Neural cell (in vitro differentiated cells): Measurements from ENCODE around the gene COL25A1. TPM values are rescaled to one million over a fixed set of nuclear protein-coding genes. Genes with fewer than 3 reads are reported as not detected.

Experiments
- H2AFZ ChIP-seq: fragments of 200-600, 300-800 bp; sonication (generic), shearing (Covaris generic); 2 replicates; pipeline ENCODE4 v1.6.0; 2014; ENCODE audit warnings: low read depth, mild to moderate bottlenecking, antibody characterized with exemption, low read length, moderate library complexity
- H3F3A ChIP-seq: fragments of 200-600 bp; shearing (Covaris generic); 2 replicates; pipeline ENCODE4 v1.6.1; 2016; ENCODE audit warnings: mild to moderate bottlenecking, moderate library complexity, mixed read lengths, antibody characterized with exemption, low read length; ENCODE audit not compliant: insufficient read depth, poor library complexity, severe bottlenecking
- H3K27ac ChIP-seq: fragments of 200-600, 300-800 bp; sonication (generic), shearing (Covaris generic); 2 replicates; pipeline ENCODE4 v1.5.1; 2014; ENCODE audit warnings: mild to moderate bottlenecking, low read length, moderate library complexity
- H3K27me3 ChIP-seq: fragments of 300-800, 200-600 bp; sonication (generic), shearing (Covaris generic); 2 replicates; pipeline ENCODE4 v1.6.0; 2014; ENCODE audit warnings: mild to moderate bottlenecking, low read depth, low read length, moderate library complexity; ENCODE audit not compliant: insufficient read depth
- H3K36me3 ChIP-seq: fragments of 300-800, 200-600 bp; sonication (generic), shearing (Covaris generic); 2 replicates; pipeline ENCODE4 v1.5.1; 2014; ENCODE audit warnings: mild to moderate bottlenecking, antibody characterized with exemption, low read length, moderate library complexity; ENCODE audit not compliant: insufficient read depth
- H3K4me2 ChIP-seq: fragments of 300-800, 200-600 bp; sonication (generic), shearing (Covaris generic); 2 replicates; pipeline ENCODE4 v1.6.0; 2014; ENCODE audit warnings: mild to moderate bottlenecking, low read length
- H3K4me3 ChIP-seq: fragments of 300-800, 200-600 bp; sonication (generic), shearing (Covaris generic); 2 replicates; pipeline ENCODE4 v1.5.1; 2014; ENCODE audit warnings: mild to moderate bottlenecking, low read length, moderate library complexity
- H3K79me2 ChIP-seq: fragments of 200-600 bp; shearing (Covaris generic); replicated peaks from 2 replicates; pipeline ENCODE4 v1.6.0; 2014; ENCODE audit warnings: mild to moderate bottlenecking, low read length, moderate library complexity; ENCODE audit not compliant: insufficient read depth
- H3K9ac ChIP-seq: fragments of 300-800, 200-600 bp; sonication (generic), shearing (Covaris generic); 2 replicates; pipeline ENCODE4 v1.6.1; 2016; ENCODE audit warnings: mild to moderate bottlenecking, low read length, mixed read lengths
- H3K9me2 ChIP-seq: fragments of 200-600 bp; shearing (Covaris generic); 2 replicates; pipeline ENCODE4 v1.6.1; 2016; ENCODE audit warnings: mild to moderate bottlenecking, low read length, mixed read lengths; ENCODE audit not compliant: insufficient read depth
- H3K9me3 ChIP-seq: fragments of 200-600, 300-800 bp; sonication (generic), shearing (Covaris generic); 2 replicates; pipeline ENCODE4 v1.6.1; 2016; ENCODE audit warnings: mild to moderate bottlenecking, mixed run types, low read length, moderate library complexity, mixed read lengths
- H4K20me1 ChIP-seq: fragments of 200-600 bp; shearing (Covaris generic); 2 replicates; pipeline ENCODE4 v1.6.1; 2016; ENCODE audit warnings: mild to moderate bottlenecking, mixed run types; ENCODE audit not compliant: insufficient read depth
- CTCF ChIP-seq: fragments of 450-650 bp; IDR thresholded peaks from 2 replicates; pipeline ENCODE4 v1.5.1; 2014; ENCODE audit warnings: antibody characterized with exemption, mild to moderate bottlenecking, moderate library complexity; ENCODE audit not compliant: poor library complexity, severe bottlenecking
- EP300 ChIP-seq: fragments of 450-650 bp; conservative IDR thresholded peaks from 2 replicates; pipeline ENCODE4 v1.6.1; 2014; ENCODE audit warnings: antibody characterized with exemption, mild to moderate bottlenecking, moderate library complexity; ENCODE audit not compliant: poor library complexity, severe bottlenecking
- EZH2 ChIP-seq: fragments of 200-600, 300-800 bp; shearing (Covaris generic), sonication (generic); IDR thresholded peaks from 2 replicates; pipeline ENCODE4 v1.6.1; 2014; ENCODE audit warnings: antibody characterized with exemption, low read length, borderline replicate concordance, mild to moderate bottlenecking; ENCODE audit not compliant: insufficient read depth, poor library complexity, severe bottlenecking
- MXI1 ChIP-seq: fragments of 450-650 bp; conservative IDR thresholded peaks from 2 replicates; pipeline ENCODE4 v1.6.1; 2014; ENCODE audit warnings: antibody characterized with exemption, mild to moderate bottlenecking; ENCODE audit not compliant: poor library complexity, severe bottlenecking
- POLR2AphosphoS5 ChIP-seq: IDR thresholded peaks from 2 replicates; pipeline ENCODE4 v1.6.1; 2012
- RAD21 ChIP-seq: fragments of 450-650 bp; conservative IDR thresholded peaks from 2 replicates; pipeline ENCODE4 v1.6.1; 2014; ENCODE audit warnings: antibody characterized with exemption, mild to moderate bottlenecking, moderate library complexity
- REST ChIP-seq: IDR thresholded peaks from 2 replicates; pipeline ENCODE4 v1.6.1; 2012; ENCODE audit warnings: borderline replicate concordance
- SMC3 ChIP-seq: fragments of 450-650 bp; conservative IDR thresholded peaks from 2 replicates; pipeline ENCODE4 v1.6.1; 2014; ENCODE audit warnings: antibody characterized with exemption, mild to moderate bottlenecking, moderate library complexity; ENCODE audit not compliant: poor library complexity
- TAF1 ChIP-seq: IDR thresholded peaks from 2 replicates; pipeline ENCODE4 v1.6.1; 2012; ENCODE audit warnings: low read depth
- polyA plus RNA-seq: library from polyadenylated mRNA; depleted of rRNA; stranded (reverse); fragments of >200 nt; gene quantifications from 2 replicates; pipeline ENCODE4 v1.2.3, GENCODE V29; 2014

Gene COL25A1
- polyA plus RNA-seq, 1 donor from 2014 or later: 32.3 TPM

GRCh38 chr4:109216085-109216696 is 86.3 kb downstream of the COL25A1 start:
- Histone ChIP-seq H3K4me3 (no peak overlapping the region), H3K27ac (no peak overlapping the region), H3K9me3 (no peaks in the 10 kb centered on the region), H3F3A (no peaks in the 10 kb centered on the region), H3K79me2 (no peaks in the 10 kb centered on the region), H3K4me2 (no peak overlapping the region), H3K36me3 (no peaks in the 10 kb centered on the region), H3K9me2 (no peaks in the 10 kb centered on the region), H4K20me1 (no peaks in the 10 kb centered on the region), H3K27me3 (no peaks in the 10 kb centered on the region), H3K9ac (no peak overlapping the region), H2AFZ (no peak overlapping the region)
- TF ChIP-seq CTCF: no peak
- no peak for TF ChIP-seq SMC3
- no peak for TF ChIP-seq RAD21
- TF ChIP-seq EZH2: no peak
- no peak for TF ChIP-seq TAF1
- TF ChIP-seq EP300: no peak
- TF ChIP-seq POLR2AphosphoS5: no peak
- TF ChIP-seq REST: no peak
- TF ChIP-seq MXI1: no peak

- Histone ChIP-seq H4K20me1 (no peaks in the 10 kb centered on the region), H3K9me2 (no peaks in the 10 kb centered on the region), H3K27me3 (no peaks in the 10 kb centered on the region), H3K36me3 (no peaks in the 10 kb centered on the region), H3K9me3 (no peaks in the 10 kb centered on the region), H3F3A (no peaks in the 10 kb centered on the region), H3K9ac (no peak overlapping the region), H3K27ac (no peak overlapping the region), H3K4me2 (no peak overlapping the region), H2AFZ (no peak overlapping the region), H3K4me3 (no peak overlapping the region), H3K79me2 (no peaks in the 10 kb centered on the region)
- TF ChIP-seq EP300 (no peak), MXI1 (no peak), EZH2 (no peak), CTCF (no peak), TAF1 (no peak), REST (no peak), POLR2AphosphoS5 (no peak), RAD21 (no peak), SMC3 (no peak)
These were observed 87.0 kb downstream of the COL25A1 start for GRCh38 chr4:109215506-109215905.
